MM.1S (cell line): ENCODE data around the gene PTCD2.
"Not testable (repeated sequence)": the region's sequence is repeated elsewhere in the genome, so short reads cannot be mapped to it uniquely, and the experiment has no call there.

Experiments
- DNase-seq: peaks from one replicate; pipeline ENCODE4 v3.0.0-alpha.2; 2015
- H2AFZ ChIP-seq: fragments of 300-600 bp; sonication (generic); 2 replicates; pipeline ENCODE4 v1.6.0; 2016; ENCODE audit warnings: antibody characterized with exemption, low read length
- H3F3A ChIP-seq: fragments of 300-600 bp; sonication (generic); 2 replicates; pipeline ENCODE4 v1.6.1; 2016; ENCODE audit warnings: mild to moderate bottlenecking, antibody characterized with exemption, low read length, moderate library complexity, mixed read lengths; ENCODE audit not compliant: insufficient read depth
- H3K27ac ChIP-seq: fragments of 300-600 bp; sonication (generic); 2 replicates; pipeline ENCODE4 v1.5.1; 2016; ENCODE audit warnings: mild to moderate bottlenecking, low read length
- H3K27me3 ChIP-seq: fragments of 300-600 bp; sonication (generic); replicated peaks from 2 replicates; pipeline ENCODE4 v1.6.0; 2016; ENCODE audit warnings: low read length; ENCODE audit not compliant: insufficient read depth
- H3K36me3 ChIP-seq: fragments of 300-600 bp; sonication (generic); replicated peaks from 2 replicates; pipeline ENCODE4 v1.6.1; 2016; ENCODE audit warnings: mild to moderate bottlenecking, low read length, mixed read lengths; ENCODE audit not compliant: insufficient read depth
- H3K4me1 ChIP-seq: fragments of 300-600 bp; sonication (generic); 2 replicates; pipeline ENCODE4 v1.6.1; 2016; ENCODE audit warnings: low read length, mixed read lengths
- H3K4me2 ChIP-seq: fragments of 300-600 bp; sonication (generic); 2 replicates; pipeline ENCODE4 v1.6.0; 2016; ENCODE audit warnings: low read depth, low read length
- H3K4me3 ChIP-seq: fragments of 300-600 bp; sonication (generic); 2 replicates; pipeline ENCODE4 v1.5.1; 2016; ENCODE audit warnings: low read length, mixed read lengths
- H3K79me2 ChIP-seq: fragments of 300-600 bp; sonication (generic); 2 replicates; pipeline ENCODE4 v1.6.1; 2016; ENCODE audit warnings: mixed run types, low read length, mixed read lengths
- H3K9ac ChIP-seq: fragments of 300-600 bp; sonication (generic); 2 replicates; pipeline ENCODE4 v1.6.1; 2016; ENCODE audit warnings: low read length, mixed read lengths
- H3K9me2 ChIP-seq: fragments of 300-600 bp; sonication (generic); replicated peaks from 2 replicates; pipeline ENCODE4 v1.6.1; 2016; ENCODE audit warnings: mild to moderate bottlenecking, low read length, mixed read lengths; ENCODE audit not compliant: insufficient read depth
- H3K9me3 ChIP-seq: fragments of 300-600 bp; sonication (generic); replicated peaks from 2 replicates; pipeline ENCODE4 v1.6.1; 2016; ENCODE audit warnings: mild to moderate bottlenecking, low read length, mixed read lengths; ENCODE audit not compliant: insufficient read depth
- H4K20me1 ChIP-seq: fragments of 300-600 bp; sonication (generic); 2 replicates; pipeline ENCODE4 v1.6.1; 2016; ENCODE audit warnings: mild to moderate bottlenecking, low read length, moderate library complexity, mixed read lengths; ENCODE audit not compliant: insufficient read depth
- EZH2 ChIP-seq: fragments of 300-600 bp; sonication (generic); optimal IDR thresholded peaks from 2 replicates; pipeline ENCODE3; 2017; ENCODE audit warnings: low read depth, mild to moderate bottlenecking, antibody characterized with exemption, low read length, mixed read lengths
- EZH2phosphoT487 ChIP-seq: fragments of 300-600 bp; sonication (generic); IDR thresholded peaks from 2 replicates; pipeline ENCODE4 v1.6.1; 2018; ENCODE audit warnings: antibody characterized with exemption, low read length
- TF ChIP-seq, protein P1 (sequence below): fragments of 300-600 bp; sonication (generic); IDR thresholded peaks from 2 replicates; pipeline ENCODE4 v1.5.1; 2016; ENCODE audit warnings: antibody characterized with exemption, low read length, mixed read lengths

The PTCD2 gene

DNA sequence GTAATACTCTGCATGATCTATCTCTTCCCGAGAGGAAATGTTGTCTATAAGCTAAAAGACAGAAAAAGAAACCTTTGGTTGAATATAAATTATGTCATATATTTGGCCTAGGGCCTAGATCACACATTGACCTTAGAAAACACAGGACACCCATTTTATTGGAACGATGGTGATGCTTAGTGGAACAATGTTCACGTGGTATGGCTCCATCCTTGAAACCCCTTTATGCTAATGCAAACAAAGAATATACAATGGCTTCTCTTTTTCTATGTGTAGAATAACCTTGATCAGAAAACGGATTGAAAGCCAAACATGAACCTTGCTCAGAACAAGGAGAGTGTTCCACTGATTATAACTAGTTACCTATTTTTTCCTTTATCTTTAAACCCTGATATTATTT lies 24.6 kb upstream of the PTCD2 start:
- no peak overlapping the region for H3K9ac ChIP-seq
- no peak overlapping the region for H3K4me2 ChIP-seq
- no peaks in the 10 kb centered on the region for H3K27me3 ChIP-seq
- H3F3A ChIP-seq, result peaks cover 24% of the 10 kb centered on the region
- H3K36me3 ChIP-seq, result no peaks in the 10 kb centered on the region; the same call in 1 of the 2 replicates
- peaks cover 48% of the 10 kb centered on the region for H3K79me2 ChIP-seq
- H3K27ac ChIP-seq, result no peak overlapping the region
- DNase-seq, result no peak
- H4K20me1 ChIP-seq, result no peaks in the 10 kb centered on the region
- H3K9me3 ChIP-seq, result no peaks in the 10 kb centered on the region
- no peaks in the 10 kb centered on the region for H3K9me2 ChIP-seq
- no peak overlapping the region for H3K4me3 ChIP-seq
- no peak for TF ChIP-seq EZH2
- TF ChIP-seq, protein P1, sequence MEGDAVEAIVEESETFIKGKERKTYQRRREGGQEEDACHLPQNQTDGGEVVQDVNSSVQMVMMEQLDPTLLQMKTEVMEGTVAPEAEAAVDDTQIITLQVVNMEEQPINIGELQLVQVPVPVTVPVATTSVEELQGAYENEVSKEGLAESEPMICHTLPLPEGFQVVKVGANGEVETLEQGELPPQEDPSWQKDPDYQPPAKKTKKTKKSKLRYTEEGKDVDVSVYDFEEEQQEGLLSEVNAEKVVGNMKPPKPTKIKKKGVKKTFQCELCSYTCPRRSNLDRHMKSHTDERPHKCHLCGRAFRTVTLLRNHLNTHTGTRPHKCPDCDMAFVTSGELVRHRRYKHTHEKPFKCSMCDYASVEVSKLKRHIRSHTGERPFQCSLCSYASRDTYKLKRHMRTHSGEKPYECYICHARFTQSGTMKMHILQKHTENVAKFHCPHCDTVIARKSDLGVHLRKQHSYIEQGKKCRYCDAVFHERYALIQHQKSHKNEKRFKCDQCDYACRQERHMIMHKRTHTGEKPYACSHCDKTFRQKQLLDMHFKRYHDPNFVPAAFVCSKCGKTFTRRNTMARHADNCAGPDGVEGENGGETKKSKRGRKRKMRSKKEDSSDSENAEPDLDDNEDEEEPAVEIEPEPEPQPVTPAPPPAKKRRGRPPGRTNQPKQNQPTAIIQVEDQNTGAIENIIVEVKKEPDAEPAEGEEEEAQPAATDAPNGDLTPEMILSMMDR, result no peak
- no peak for TF ChIP-seq EZH2phosphoT487
- no peak overlapping the region for H2AFZ ChIP-seq
- peaks cover 45% of the 10 kb centered on the region for H3K4me1 ChIP-seq

DNA sequence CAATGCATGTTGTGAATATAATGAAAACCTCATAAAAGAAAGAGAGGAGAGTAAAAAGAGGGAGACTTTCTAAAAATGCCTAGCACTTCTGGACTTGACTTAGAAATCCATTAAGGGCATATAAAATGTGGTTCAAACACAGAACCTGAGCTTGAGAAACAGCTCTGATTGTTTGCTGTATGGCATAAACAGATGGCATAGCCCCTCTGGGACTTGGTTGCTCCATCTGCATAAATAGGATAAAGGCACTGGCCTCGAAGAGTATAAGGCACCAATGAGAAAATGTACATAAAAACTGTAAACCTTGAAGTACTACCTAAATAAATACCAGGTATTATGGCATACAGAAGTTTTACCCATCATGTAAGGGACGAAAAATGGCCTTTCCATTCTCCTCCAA lies 23.9 kb upstream of the PTCD2 start:
- H3K36me3 ChIP-seq, result no peaks in the 10 kb centered on the region; the same call in 1 of the 2 replicates
- peaks cover 42% of the 10 kb centered on the region for H3K4me1 ChIP-seq
- H3K79me2 ChIP-seq, result peaks cover 51% of the 10 kb centered on the region
- no peak overlapping the region for H2AFZ ChIP-seq
- H3K4me3 ChIP-seq, result no peak overlapping the region
- no peak for DNase-seq
- H3K27me3 ChIP-seq, result no peaks in the 10 kb centered on the region
- H3K9ac ChIP-seq, result no peak overlapping the region
- TF ChIP-seq, protein P1, result no peak
- no peak for TF ChIP-seq EZH2phosphoT487
- TF ChIP-seq EZH2, result no peak
- H3K4me2 ChIP-seq, result no peak overlapping the region
- H3K9me3 ChIP-seq, result no peaks in the 10 kb centered on the region
- no peaks in the 10 kb centered on the region for H4K20me1 ChIP-seq
- no peak overlapping the region for H3K27ac ChIP-seq
- H3F3A ChIP-seq, result peaks cover 24% of the 10 kb centered on the region
- H3K9me2 ChIP-seq, result no peaks in the 10 kb centered on the region

DNA sequence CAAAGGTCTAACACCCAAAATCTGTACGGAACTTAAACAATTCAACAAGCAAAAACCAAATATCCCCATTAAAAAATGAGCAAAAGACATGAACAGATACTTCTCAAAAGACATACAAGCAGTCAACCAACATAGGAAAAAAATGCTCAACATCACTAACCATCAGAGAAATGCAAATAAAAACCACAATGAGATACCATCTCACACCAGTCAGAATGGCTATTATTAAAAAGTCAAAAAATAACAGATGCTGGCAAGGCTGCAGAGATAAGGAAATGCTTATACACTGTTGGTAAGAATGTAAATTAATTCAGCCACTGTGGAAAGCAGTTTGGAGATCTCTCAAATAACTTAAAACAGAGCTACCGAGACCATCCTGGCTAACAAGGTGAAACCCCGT lies 22.0 kb upstream of the PTCD2 start:
- not testable (repeated sequence) for DNase-seq, H3K9me3 ChIP-seq, H3K9me2 ChIP-seq, H3K27ac ChIP-seq, H3K36me3 ChIP-seq, H2AFZ ChIP-seq, H3K9ac ChIP-seq, H3K4me3 ChIP-seq, H3K4me2 ChIP-seq, H4K20me1 ChIP-seq, H3K27me3 ChIP-seq
- peaks cover 60% of the 10 kb centered on the region for H3K79me2 ChIP-seq
- H3K4me1 ChIP-seq, result peaks cover 33% of the 10 kb centered on the region
- H3F3A ChIP-seq, result peaks cover 21% of the 10 kb centered on the region

DNA sequence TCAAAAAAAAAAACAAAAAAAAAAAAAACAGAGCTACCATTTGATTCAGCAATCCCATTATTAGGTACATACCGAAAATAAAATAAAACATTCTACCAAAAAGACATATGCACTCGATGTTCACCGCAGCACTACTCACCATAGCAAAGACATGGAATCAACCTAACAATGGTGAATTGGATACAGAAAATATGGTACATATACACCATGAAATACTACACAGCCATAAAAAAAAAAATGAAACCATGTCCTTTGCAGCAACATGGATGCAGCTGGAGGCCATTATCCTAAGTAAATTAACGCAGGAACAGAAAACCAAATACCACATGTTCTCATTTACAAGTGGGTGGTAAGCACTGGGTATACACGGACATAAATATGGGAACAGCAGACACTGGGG lies 21.5 kb upstream of the PTCD2 start:
- DNase-seq, result no peak
- Histone ChIP-seq H3K27ac (no peak overlapping the region), H3K4me1 (peaks cover 28% of the 10 kb centered on the region), H3K36me3 (no peaks in the 10 kb centered on the region; the same call in 1 of the 2 replicates), H4K20me1 (no peaks in the 10 kb centered on the region), H3K9me3 (no peaks in the 10 kb centered on the region), H2AFZ (no peak overlapping the region), H3K4me3 (no peak overlapping the region), H3K9me2 (no peaks in the 10 kb centered on the region), H3K27me3 (no peaks in the 10 kb centered on the region), H3F3A (peaks cover 15% of the 10 kb centered on the region), H3K9ac (no peak overlapping the region), H3K4me2 (no peak overlapping the region), H3K79me2 (peaks cover 63% of the 10 kb centered on the region)
- TF ChIP-seq, protein P1, result no peak
- TF ChIP-seq EZH2phosphoT487, result no peak
- TF ChIP-seq EZH2, result no peak
